SJCRH30 (cell line): ENCODE results near the gene PGLYRP2. TPM values are rescaled to one million over a fixed set of nuclear protein-coding genes. Genes with fewer than 3 reads are reported as not detected.

Experiments used
- DNase-seq, 2 experiments: peaks; one replicate each; pipeline ENCODE4 v3.0.0-alpha.2; 2015 to 2020
- H3K27ac ChIP-seq: fragments of 250-450 bp; sonication (Bioruptor Pico); 2 replicates; pipeline ENCODE4 v1.5.1; 2020; ENCODE audit warnings: mild to moderate bottlenecking, moderate library complexity
- H3K27me3 ChIP-seq: fragments of 250-450 bp; sonication (Bioruptor Pico); 2 replicates; pipeline ENCODE4 v1.5.1; 2020; ENCODE audit warnings: mild to moderate bottlenecking, moderate library complexity
- H3K36me3 ChIP-seq: fragments of 250-450 bp; sonication (Bioruptor Pico); 2 replicates; pipeline ENCODE4 v1.5.1; 2020; ENCODE audit warnings: mild to moderate bottlenecking, moderate library complexity
- H3K4me1 ChIP-seq: fragments of 250-450 bp; sonication (Bioruptor Pico); 2 replicates; pipeline ENCODE4 v1.5.1; 2020; ENCODE audit warnings: mild to moderate bottlenecking, moderate library complexity
- H3K4me3 ChIP-seq: fragments of 250-450 bp; sonication (Bioruptor Pico); 2 replicates; pipeline ENCODE4 v1.5.1; 2020; ENCODE audit warnings: mild to moderate bottlenecking, moderate library complexity
- H3K9me3 ChIP-seq: fragments of 250-450 bp; sonication (Bioruptor Pico); replicated peaks from 2 replicates; pipeline ENCODE4 v1.5.1; 2020; ENCODE audit warnings: mild to moderate bottlenecking, moderate library complexity
- total RNA-seq: library from RNA; depleted of rRNA; stranded (reverse); fragments of >200 nt; shearing (Covaris generic); gene quantifications from 2 replicates; pipeline ENCODE4 v1.2.3, GENCODE V29; 2014

Gene PGLYRP2
- total RNA-seq, 1 experiment from 2014 or later, result not detected

DNA sequence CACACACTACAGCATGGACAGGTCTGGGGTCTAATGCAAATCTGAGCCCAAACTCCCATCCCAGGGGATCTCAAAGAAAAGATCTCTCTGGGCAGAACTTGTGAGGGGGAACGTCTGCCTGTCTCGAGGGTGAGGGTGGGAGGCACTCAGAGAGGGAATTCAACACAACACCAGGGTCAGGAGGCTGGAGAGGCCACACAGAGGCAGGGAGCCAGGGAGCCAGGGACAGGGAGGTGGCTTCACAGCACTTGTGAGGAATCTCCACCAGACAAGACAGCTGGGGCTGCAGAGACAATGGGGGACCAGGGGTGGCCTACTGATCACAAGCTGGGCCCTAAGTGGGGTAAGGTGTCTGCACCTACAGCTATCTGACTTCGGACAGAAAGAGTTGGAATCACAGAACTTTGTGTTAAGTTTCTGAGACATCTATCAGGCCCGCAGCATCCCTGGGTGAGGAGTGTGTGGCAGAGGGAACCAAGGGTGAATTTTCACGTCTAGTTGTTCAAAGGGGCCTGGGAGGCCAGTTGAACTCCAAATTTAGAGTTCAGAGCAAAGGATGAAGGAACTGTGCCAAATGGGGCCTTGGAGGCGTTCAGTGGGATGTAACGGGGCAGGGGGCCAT lies 47.8 kb downstream of the PGLYRP2 start:
- H3K9me3 ChIP-seq, result no peaks in the 10 kb centered on the region
- peak overlapping the region; percentile 97 for H3K4me3 ChIP-seq
- H3K27ac ChIP-seq, result peak overlapping the region; percentile 72
- peaks cover 5% of the 10 kb centered on the region for H3K4me1 ChIP-seq
- no peak for DNase-seq
- peaks cover 18% of the 10 kb centered on the region for H3K36me3 ChIP-seq
- no peaks in the 10 kb centered on the region for H3K27me3 ChIP-seq

DNA sequence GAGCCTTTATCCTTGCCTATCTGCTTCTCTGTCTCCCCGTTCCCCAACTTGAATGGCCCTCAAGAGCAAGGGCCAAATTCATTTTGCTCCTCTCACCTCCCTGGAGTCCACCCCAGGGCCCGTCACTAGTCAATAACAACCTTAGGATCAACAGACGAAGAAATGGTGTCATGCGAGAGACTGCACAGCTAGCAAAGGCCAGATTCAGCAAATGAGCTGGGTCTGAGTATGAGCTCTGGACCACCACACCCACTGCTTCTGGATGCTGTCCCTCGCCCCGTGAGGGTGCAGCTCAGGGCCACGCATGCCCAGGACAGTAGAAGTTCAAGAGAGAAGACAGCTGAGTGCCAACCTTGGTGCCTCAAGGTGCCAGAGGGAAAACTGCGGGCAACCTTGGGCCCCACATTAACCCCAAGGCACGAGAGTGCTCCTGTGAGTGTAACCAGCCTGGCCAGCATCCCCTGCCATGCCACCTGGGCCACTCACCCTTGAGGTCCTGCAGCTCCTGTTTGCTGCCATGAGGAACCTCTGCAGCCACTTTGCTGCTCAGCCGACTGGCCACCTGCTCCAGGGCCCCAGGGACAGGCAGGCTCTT lies 48.7 kb downstream of the PGLYRP2 start:
- no peak overlapping the region for H3K4me3 ChIP-seq
- H3K27ac ChIP-seq, result no peak overlapping the region
- H3K4me1 ChIP-seq, result peaks cover 5% of the 10 kb centered on the region
- peaks cover 24% of the 10 kb centered on the region for H3K36me3 ChIP-seq
- no peaks in the 10 kb centered on the region for H3K9me3 ChIP-seq
- no peaks in the 10 kb centered on the region for H3K27me3 ChIP-seq
- no peak for DNase-seq

- no peak for DNase-seq
- Histone ChIP-seq H3K4me1 (peaks cover 5% of the 10 kb centered on the region), H3K27me3 (no peaks in the 10 kb centered on the region), H3K4me3 (no peak overlapping the region), H3K9me3 (no peaks in the 10 kb centered on the region), H3K36me3 (peaks cover 31% of the 10 kb centered on the region), H3K27ac (no peak overlapping the region)
Measured at GRCh38 chr19:15429825-15430467, 49.4 kb downstream of the PGLYRP2 start.

- no peak overlapping the region for H3K4me3 ChIP-seq
- DNase-seq, result no peak
- no peaks in the 10 kb centered on the region for H3K27me3 ChIP-seq
- no peaks in the 10 kb centered on the region for H3K9me3 ChIP-seq
- H3K27ac ChIP-seq, result no peak overlapping the region
- H3K4me1 ChIP-seq, result peaks cover 5% of the 10 kb centered on the region
- peaks cover 36% of the 10 kb centered on the region for H3K36me3 ChIP-seq
Measured at GRCh38 chr19:15428956-15429824, 50.1 kb downstream of the PGLYRP2 start.

- no peak overlapping the region for H3K27ac ChIP-seq
- H3K9me3 ChIP-seq, result no peaks in the 10 kb centered on the region
- DNase-seq, result no peak
- H3K4me1 ChIP-seq, result no peaks in the 10 kb centered on the region
- no peak overlapping the region for H3K4me3 ChIP-seq
- peaks cover 48% of the 10 kb centered on the region for H3K36me3 ChIP-seq
- no peaks in the 10 kb centered on the region for H3K27me3 ChIP-seq
Measured at GRCh38 chr19:15427991-15428471, 51.3 kb downstream of the PGLYRP2 start.

DNA sequence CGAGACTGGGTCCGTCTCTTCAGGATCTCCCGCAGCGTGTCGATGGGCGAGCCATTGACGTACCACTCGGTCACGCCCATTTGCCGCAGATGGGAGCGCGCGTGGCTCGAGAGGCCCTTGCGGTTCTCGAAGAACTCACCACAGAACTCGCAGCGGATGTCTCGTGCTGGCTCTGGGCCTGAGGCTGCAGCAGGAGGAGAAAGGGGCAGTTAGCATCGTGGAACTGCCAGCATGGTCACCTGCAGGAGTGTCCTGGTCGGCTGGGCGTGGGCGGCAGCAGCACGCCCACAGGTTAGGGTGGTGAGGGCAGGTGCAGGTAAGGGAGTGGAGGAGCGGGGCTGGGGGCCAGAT lies 52.0 kb downstream of the PGLYRP2 start:
- Histone ChIP-seq H3K4me3 (no peak overlapping the region), H3K9me3 (no peaks in the 10 kb centered on the region), H3K27me3 (no peaks in the 10 kb centered on the region), H3K36me3 (peaks cover 49% of the 10 kb centered on the region), H3K4me1 (peaks cover 2% of the 10 kb centered on the region; the same call in 1 of the 2 replicates), H3K27ac (no peak overlapping the region)
- DNase-seq, result no peak

GRCh38 chr19:15426485-15427349 lies 52.6 kb downstream of the PGLYRP2 start:
- H3K27ac ChIP-seq, result no peak overlapping the region
- DNase-seq, result peak; percentile 51 to 53
- no peaks in the 10 kb centered on the region for H3K9me3 ChIP-seq
- H3K4me1 ChIP-seq, result peaks cover 6% of the 10 kb centered on the region; the same call in 1 of the 2 replicates
- no peaks in the 10 kb centered on the region for H3K27me3 ChIP-seq
- H3K4me3 ChIP-seq, result no peak overlapping the region
- peaks cover 49% of the 10 kb centered on the region for H3K36me3 ChIP-seq

- Histone ChIP-seq H3K4me1 (peaks cover 11% of the 10 kb centered on the region), H3K9me3 (no peaks in the 10 kb centered on the region), H3K27me3 (no peaks in the 10 kb centered on the region), H3K36me3 (peaks cover 49% of the 10 kb centered on the region), H3K27ac (no peak overlapping the region), H3K4me3 (no peak overlapping the region)
- DNase-seq, result no peak
Measured at GRCh38 chr19:15425321-15425950, 53.9 kb downstream of the PGLYRP2 start.

- no peaks in the 10 kb centered on the region for H3K9me3 ChIP-seq
- H3K4me1 ChIP-seq, result peaks cover 11% of the 10 kb centered on the region
- H3K4me3 ChIP-seq, result no peak overlapping the region
- no peak overlapping the region for H3K27ac ChIP-seq
- peaks cover 48% of the 10 kb centered on the region for H3K36me3 ChIP-seq
- DNase-seq, result no peak
- H3K27me3 ChIP-seq, result no peaks in the 10 kb centered on the region
Measured at GRCh38 chr19:15424692-15425272, 54.5 kb downstream of the PGLYRP2 start.

DNA sequence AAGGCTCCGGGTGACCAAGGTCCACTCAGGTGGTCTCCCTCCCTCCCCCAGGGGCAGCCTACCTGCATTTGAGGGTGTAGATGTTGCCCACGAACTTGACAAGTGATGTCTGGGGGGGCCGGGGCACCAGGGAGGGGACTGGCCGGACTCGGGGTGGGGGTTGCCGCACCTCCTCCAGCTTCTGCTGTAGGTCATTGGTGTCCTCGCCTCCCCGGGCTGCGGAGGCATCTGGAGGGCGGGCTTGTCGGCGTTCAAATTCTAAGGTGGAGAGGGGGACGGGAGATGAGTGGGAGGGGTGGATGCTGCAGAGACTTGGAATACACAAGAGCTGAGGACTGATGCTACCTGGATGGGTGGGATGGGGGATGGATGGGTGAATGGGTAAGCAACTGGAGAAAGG lies 55.2 kb downstream of the PGLYRP2 start:
- peaks cover 44% of the 10 kb centered on the region for H3K36me3 ChIP-seq

GRCh38 chr19:15423130-15423529 lies 56.2 kb downstream of the PGLYRP2 start:
- no peaks in the 10 kb centered on the region for H3K9me3 ChIP-seq
- peaks cover 44% of the 10 kb centered on the region for H3K36me3 ChIP-seq
- H3K27me3 ChIP-seq, result no peaks in the 10 kb centered on the region
- no peak overlapping the region for H3K4me3 ChIP-seq
- H3K27ac ChIP-seq, result no peak overlapping the region
- peaks cover 11% of the 10 kb centered on the region for H3K4me1 ChIP-seq
- no peak for DNase-seq

More for the DNA sequence above, 55.2 kb downstream of the PGLYRP2 start:
- no peaks in the 10 kb centered on the region for H3K27me3 ChIP-seq
- H3K4me3 ChIP-seq, result no peak overlapping the region
- no peak for DNase-seq
- peaks cover 11% of the 10 kb centered on the region for H3K4me1 ChIP-seq
- H3K9me3 ChIP-seq, result no peaks in the 10 kb centered on the region
- no peak overlapping the region for H3K27ac ChIP-seq

DNA sequence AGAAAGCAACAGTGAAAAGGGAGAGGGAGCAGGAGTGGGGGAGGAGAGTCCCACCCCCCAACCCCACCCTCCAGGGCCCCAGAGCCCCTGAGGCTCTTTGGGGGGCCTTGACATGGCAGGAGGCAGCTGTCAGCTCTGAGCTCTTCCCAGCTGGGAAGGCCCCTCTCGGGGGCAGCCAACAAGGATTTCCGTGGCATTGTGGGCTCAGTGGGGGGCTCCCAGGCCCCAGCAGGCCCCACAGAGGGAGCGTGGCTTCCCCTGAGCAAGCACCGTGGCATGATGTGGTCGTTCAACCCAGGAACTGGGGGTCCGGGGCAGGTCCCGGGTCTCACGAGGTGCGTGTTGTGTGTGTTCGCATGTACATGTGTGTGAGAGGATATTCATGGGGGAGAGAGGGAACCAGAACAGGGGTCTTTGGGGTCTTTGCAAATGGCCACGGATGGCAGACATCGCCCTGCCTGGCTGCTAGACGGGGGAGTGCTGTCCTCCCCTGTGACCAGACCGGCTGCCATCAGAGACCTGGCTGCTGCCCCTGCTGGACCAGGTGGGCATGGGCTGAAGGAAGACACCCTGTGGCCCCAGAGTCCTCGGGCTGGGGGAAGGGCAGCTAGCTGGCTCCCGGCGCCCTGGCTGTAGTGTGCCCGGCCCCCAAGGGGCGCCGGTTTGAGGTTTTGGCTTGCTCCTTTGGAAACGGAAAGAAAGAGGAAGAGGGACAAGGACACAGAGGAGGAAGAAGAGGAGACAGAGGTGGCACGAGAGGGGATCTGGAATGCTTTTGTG lies 56.8 kb downstream of the PGLYRP2 start:
- H3K27ac ChIP-seq, result peak overlapping the region; percentile 50
- H3K27me3 ChIP-seq, result no peaks in the 10 kb centered on the region
- H3K4me3 ChIP-seq, result no peak overlapping the region
- peaks cover 12% of the 10 kb centered on the region for H3K4me1 ChIP-seq
- DNase-seq, result peak; percentile 61 to 70
- no peaks in the 10 kb centered on the region for H3K9me3 ChIP-seq
- H3K36me3 ChIP-seq, result peaks cover 41% of the 10 kb centered on the region
